HG02884 (cell line): Measurements from ENCODE around the gene ABCA10.
"Not testable (repeated sequence)": the region's sequence is repeated elsewhere in the genome, so short reads cannot be mapped to it uniquely, and the experiment has no call there.

Experiments
- ATAC-seq: cut with Tn5 transposase; IDR thresholded peaks from one replicate; pipeline ENCODE4 v1.9.1; 2021; ENCODE audit warnings: mild to moderate bottlenecking, moderate library complexity; ENCODE audit not compliant: unreplicated experiment

Gene ABCA10

DNA sequence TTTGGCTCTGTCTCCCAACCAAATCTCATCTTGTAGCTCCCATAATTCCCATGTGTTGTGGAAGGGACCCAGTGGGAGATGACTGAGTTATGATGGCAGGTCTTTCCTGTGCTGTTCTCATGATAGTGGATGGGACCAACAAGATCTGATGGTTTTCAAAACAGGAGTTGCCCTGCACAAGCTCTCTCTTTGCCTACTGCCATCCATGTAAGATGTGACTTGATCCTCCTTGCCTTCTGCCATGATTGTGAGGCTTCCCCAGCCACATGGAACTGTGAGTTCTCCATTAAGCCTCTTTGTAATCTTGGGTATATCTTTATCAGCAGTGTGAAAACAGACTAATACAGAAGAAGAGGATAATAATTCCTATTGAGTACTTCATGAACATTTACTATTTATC, 60.0 kb downstream of the ABCA10 start:
- ATAC-seq, result not testable (repeated sequence)

GRCh38 chr17:69166957-69167356, 61.7 kb downstream of the ABCA10 start:
- no peak for ATAC-seq

GRCh38 chr17:69164206-69164605, 64.4 kb downstream of the ABCA10 start:
- ATAC-seq, result no peak

DNA sequence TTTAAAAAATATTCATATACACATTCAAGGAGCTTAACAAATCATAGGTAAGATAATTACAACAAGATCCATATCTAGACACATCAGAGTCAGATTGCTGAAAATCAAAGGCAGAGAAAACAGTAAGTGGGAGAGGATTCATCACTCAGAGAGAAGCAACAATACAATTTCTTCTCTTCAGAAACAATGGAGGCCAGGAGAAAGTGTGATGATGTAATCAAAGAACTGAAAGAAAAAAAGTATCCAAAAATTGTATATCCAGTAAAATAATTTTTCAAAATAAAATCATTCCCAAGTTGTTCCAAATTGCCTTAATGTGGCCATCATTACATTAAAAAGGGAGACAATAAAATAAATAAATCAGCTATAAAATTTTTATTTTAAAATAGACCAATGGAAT, 69.2 kb downstream of the ABCA10 start:
- no peak for ATAC-seq

DNA sequence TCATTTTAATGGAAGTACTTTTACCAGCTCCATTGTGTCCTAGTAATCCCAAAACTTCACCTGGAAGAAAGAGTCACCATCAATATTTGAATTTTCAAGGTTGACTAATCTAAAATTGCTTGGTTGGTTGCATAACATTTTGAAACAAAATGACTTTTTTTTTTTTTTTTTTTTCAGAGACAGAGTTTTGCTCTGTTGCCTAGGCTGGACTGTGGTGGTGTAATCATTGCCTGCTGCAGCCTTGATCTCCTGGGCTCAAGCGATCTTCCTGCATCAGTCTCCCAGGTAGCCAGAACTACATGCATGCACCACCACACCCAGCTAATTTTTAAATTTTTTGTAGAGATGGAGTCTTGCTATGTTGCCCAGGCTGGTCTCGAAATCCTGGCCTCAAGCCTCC, 74.4 kb downstream of the ABCA10 start:
- no peak for ATAC-seq

DNA sequence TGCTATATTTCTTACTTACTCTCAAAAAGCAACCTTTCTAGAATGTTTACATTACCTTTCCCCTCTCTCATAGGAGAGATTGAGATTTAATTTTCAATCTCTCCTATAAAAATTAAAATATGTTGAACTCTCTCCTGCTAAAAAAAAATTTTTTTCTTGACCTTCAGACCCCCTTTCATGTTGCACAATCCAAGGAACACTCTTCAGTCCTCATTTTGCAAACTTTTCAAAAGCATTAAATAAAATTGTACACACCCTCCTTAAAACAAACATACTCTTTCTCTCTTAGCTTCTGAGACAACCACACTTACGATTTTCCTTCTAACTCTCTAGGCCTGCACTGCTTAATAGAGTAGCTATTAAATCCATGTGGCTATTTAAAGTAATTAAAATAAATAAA, 78.3 kb downstream of the ABCA10 start:
- ATAC-seq, result no peak

DNA sequence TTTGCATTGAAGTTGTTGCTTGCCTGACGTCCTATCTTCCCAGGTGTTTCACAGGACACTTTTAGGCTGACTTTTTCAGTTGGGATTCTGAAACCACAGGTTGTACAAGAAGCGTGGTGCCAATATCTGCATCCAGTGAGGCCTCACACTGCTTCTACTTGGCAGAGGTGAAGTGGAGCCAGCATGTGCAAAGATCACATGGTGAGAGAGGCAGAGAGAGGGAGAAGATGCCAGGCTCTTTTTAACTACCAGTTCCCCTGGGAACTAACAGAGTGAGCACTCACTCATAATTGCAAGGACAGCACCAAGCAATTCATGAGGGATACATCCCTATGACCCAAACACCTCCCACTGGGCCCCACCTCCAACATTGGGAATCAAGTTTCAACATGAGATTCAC, 81.2 kb downstream of the ABCA10 start:
- ATAC-seq, result no peak

DNA sequence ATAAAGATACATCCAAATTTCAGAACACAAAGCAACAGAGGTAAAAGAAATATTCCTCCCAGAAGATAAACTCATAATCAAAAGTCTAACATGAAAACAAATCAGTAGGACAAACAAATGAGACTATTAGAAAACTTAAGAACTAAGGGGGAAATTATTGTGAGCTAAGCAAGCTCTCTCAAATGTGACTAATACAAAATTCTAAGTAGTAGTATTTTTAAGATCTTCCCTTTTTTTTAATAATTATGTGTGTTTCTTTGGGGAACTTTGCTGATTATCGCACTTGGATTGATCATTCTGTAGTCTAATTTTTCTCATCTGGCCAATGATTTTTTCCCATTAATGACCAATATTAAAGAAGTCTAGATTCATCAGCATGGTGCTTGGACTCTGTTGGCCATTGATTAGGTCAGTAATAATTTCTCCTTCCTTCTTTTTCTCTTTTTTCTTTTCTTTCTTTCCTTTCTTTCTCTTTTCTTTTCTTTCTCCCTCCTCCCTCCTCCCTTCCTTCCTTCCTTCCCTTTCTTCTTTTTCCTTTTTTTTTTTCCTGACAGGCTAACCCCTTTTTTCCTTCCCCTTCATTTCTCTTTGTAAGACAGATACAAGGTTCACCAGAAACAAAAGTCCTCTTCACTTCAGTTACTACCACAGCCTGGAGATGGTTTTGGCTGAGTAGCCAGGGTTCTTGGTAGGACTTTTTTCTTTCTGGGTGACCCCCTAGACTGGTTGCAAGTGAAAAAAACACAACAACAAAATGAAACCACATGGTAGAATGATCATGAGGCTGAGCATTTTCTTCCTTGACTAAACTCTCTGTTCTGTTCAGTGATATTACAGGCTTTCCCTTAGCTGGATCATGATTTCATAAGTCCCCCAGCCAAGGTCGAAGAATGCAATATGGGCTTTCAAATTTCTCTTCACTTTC, 84.0 kb downstream of the ABCA10 start:
- ATAC-seq, result no peak

DNA sequence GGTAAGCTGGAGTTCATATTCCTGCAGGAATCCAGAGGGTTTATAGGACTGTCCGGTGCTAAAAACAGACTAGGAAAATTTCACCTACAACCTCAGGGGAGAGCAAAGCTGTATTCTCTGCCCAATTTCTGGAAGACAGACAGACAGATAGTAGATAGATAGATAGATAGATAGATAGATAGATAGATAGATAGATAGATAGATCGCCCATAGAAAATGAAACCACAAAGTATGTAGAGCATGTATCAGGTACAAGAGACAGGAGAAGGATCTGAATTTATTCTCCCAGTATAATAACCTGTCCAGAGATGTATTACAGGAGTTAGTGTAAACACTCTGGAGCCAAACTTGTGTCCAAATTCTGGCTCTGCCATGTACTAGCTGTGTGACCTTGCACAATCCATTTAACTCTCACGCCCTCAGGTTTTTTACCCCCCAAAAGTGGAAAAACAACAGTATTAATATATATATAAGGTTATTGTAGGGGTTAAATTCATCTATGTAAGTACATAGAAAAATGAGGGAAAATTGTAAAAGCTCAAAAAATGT, 84.9 kb downstream of the ABCA10 start:
- ATAC-seq, result no peak

GRCh38 chr17:69143151-69143550, 85.5 kb downstream of the ABCA10 start:
- no peak for ATAC-seq

DNA sequence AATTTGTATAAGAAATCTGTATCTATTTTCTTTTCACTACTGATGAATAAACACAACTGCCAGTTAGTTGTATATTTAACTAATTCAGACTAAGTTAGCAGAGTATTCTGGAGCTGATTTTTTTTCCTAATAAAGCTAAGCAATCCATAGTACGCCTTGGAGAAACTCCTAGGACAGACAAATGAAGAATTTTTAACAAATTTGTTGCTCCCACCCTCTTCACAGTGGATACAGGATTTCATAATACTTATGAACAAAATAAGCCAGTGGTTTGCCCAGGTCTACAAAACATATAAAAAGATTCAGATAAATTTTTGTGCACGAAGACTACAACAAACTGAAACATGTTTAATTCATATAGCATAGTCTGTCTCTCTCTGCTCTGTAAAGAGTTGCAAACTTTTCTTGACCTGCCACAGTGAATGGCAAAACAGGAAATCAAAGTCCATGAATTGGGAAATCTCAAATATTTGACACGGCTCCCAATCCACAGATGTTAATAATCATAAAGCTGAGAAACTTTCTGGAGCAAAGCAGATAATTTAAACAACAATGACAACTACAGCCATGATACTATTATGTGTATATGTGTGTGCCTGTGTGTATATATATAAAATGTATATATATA, 86.3 kb downstream of the ABCA10 start:
- ATAC-seq, result no peak

DNA sequence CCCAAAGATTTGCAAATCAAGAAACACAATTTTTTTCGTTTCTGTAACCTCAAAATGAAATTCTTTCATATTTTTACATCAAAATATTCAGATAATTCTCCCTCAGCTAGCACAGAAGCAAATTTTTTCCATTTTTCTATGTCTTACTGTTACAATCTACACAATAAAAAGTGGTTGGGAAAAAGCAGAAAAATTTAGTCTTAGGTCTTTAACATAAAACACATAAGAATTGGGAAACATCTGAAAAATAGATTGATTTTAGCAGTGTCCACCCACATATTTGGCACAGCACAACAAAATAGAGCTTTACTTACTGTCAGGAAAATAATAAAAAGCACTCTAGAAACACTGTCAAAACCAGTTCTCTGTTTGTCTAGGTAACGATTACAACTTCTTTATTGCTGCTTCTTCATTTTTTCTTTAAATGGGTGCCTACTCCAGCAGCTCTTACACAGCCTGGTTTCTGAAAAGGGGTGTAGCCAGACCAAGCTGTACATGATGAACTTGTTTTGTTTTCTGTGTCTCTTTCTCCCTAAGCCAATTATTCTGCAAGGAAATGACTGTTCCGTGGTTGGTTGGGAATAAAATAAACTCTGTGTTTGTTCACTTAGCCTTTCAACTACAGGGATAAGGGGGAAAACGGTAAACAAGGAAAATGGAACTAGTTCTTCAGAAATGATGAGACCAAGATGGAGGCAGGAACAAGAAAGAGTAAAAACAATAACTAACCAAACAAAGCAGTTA, 87.0 kb downstream of the ABCA10 start, which contains the start of gene ABCA6:
TSS of gene ABCA6 (minus strand) at position 465 of the 744 bp plus-strand sequence. CDS start 1,192 bp downstream, outside the sequence.
- ATAC-seq, result no peak

- no peak for ATAC-seq
These were observed 94.5 kb downstream of the ABCA10 start for GRCh38 chr17:69134112-69134511.

- ATAC-seq, result no peak
These were observed 97.9 kb downstream of the ABCA10 start for GRCh38 chr17:69130627-69131296.

- ATAC-seq, result no peak
These were observed 105.0 kb downstream of the ABCA10 start for GRCh38 chr17:69123626-69124025.

DNA sequence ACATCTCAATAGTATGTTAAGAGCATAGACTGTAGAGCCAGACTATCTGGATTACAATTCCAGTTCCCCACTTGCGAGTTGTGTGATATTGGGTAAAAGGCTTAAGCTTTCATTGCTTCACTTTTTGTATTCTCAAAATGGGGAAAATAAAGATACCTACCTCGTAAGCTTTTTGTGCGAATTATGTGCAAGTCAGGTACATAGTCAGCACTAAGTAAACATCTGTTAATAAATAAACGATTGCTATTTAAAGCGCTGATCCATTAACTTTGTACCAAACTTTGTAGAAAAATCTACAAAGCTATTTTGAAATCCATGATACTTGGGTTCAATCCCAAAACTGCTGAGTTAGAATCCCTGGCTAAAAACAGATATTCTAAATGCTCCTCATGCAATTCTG, 106.6 kb downstream of the ABCA10 start:
- ATAC-seq, result no peak

GRCh38 chr17:69117855-69118784, 110.5 kb downstream of the ABCA10 start:
- ATAC-seq, result peak; percentile 40

GRCh38 chr17:69111794-69112193, 116.8 kb downstream of the ABCA10 start:
- ATAC-seq, result no peak

- ATAC-seq, result no peak
These were observed 122.5 kb downstream of the ABCA10 start for GRCh38 chr17:69105907-69106730.
